Transverse colon (tissue), 4 donors: ENCODE results near the gene QSOX2. TPM values are rescaled to one million over a fixed set of nuclear protein-coding genes. Genes with fewer than 3 reads are reported as not detected.

Experiments used
- DNase-seq: peaks from one replicate; pipeline ENCODE4 v3.0.0-alpha.2; 2019
- H3K27ac ChIP-seq, 4 donors: fragments of 200-600 bp; sonication (generic); 2 replicates each; pipeline ENCODE4 v1.5.1; 2016 to 2018; ENCODE audit warnings: inconsistent platforms in 4 of 4
- H3K27me3 ChIP-seq: fragments of 200-600 bp; sonication (generic); 2 replicates; pipeline ENCODE4 v1.5.1; 2017; ENCODE audit warnings: inconsistent platforms
- H3K36me3 ChIP-seq, 4 donors: fragments of 200-600 bp; sonication (generic); 2 replicates each; pipeline ENCODE4 v1.5.1; 2017 to 2019; ENCODE audit warnings: inconsistent platforms in 4 of 4
- H3K4me1 ChIP-seq, 4 donors: fragments of 200-600 bp; sonication (generic); 2 replicates each; pipeline ENCODE4 v1.5.1; 2017 to 2020; ENCODE audit warnings: inconsistent platforms in 4 of 4
- H3K4me3 ChIP-seq, 4 donors: fragments of 200-600 bp; sonication (generic); 1 replicate in 1 of 4; 2 replicates in 3 of 4; pipeline versions ENCODE4 v1.5.1 to v1.6.1; 2017 to 2019; ENCODE audit warnings: inconsistent platforms in 4 of 4
- H3K9me3 ChIP-seq, 2 donors: fragments of 200-600 bp; sonication (generic); 2 replicates each; pipeline ENCODE4 v1.5.1; 2017 to 2019; ENCODE audit warnings: inconsistent platforms in 2 of 2
- CTCF ChIP-seq, 5 experiments: fragments of 200-600 bp in 3 of 5; fragments of 450-650 bp in 2 of 5; sonication (generic) in 3 of 5; IDR thresholded peaks; 1 replicate in 2 of 5; 2 replicates in 3 of 5; pipeline ENCODE4 v1.5.1; 2016 to 2017; ENCODE audit warnings: antibody characterized with exemption in 5 of 5, inconsistent platforms in 3 of 5, mild to moderate bottlenecking in 2 of 5, moderate library complexity in 1 of 5
- EP300 ChIP-seq: sonication (generic); formaldehyde crosslinking; IDR thresholded peaks from one replicate; pipeline ENCODE4 v1.6.1; 2017; ENCODE audit warnings: antibody characterized with exemption, low read depth
- POLR2A ChIP-seq: fragments of 450-650 bp; IDR thresholded peaks from one replicate; pipeline ENCODE4 v1.6.1; 2016; ENCODE audit warnings: antibody characterized with exemption, mild to moderate bottlenecking, moderate library complexity
- POLR2AphosphoS5 ChIP-seq, 3 donors: sonication (generic); formaldehyde crosslinking; IDR thresholded peaks; one replicate each; pipeline ENCODE4 v1.6.1; 2016; ENCODE audit warnings: antibody characterized with exemption in 3 of 3
- WGBS, 2 donors: methylation state at CpG; one replicate each; pipeline ENCODE4 v1.1.5; 2018; ENCODE audit warnings: low coverage in 1 of 2; 5-methylcytosine and 5-hydroxymethylcytosine counted together
- in situ Hi-C, 4 donors: fragments of 200-750 bp; cut with MboI; loops; one replicate each; pipeline versions ENCODE4 v1.15.0 to v1.15.1; 2017; ENCODE audit warnings: low sequenced_read_pairs in 3 of 4, low pct_ligation_motif_present in 1 of 4, low pct_unique_long_range_greater_than_20kb in 1 of 4
- intact Hi-C: fragments of 100-400 bp; cut with DNase I; formaldehyde crosslinking; loops from one replicate; pipeline ENCODE4 v1.15.1; 2023; ENCODE audit warnings: low total_unique reads
- total RNA-seq, 4 donors: library from RNA; depleted of rRNA; stranded (reverse); fragments of >200 nt; gene quantifications; one replicate each; pipeline ENCODE4 v1.1.0, GENCODE V29; 2016

QSOX2 gene
- total RNA-seq, 4 donors from 2014 or later: 3.7 to 18.1 (median 4.8) TPM

- H3K36me3 ChIP-seq: no peaks in the 10 kb centered on the region
- intact Hi-C loops (no loop called here), in situ Hi-C loops (loop anchor here in 1 of 4 donors (10.0 kb wide), 1 partner anchor 113 kb away; no protein-coding TSS in a partner anchor)
- no peaks in the 10 kb centered on the region for H3K9me3 ChIP-seq
- no peak overlapping the region for H3K4me3 ChIP-seq
- TF ChIP-seq POLR2A: no peak
- no peak for TF ChIP-seq POLR2AphosphoS5 (IDR thresholded peaks at IDR 0.05)
- no peak for TF ChIP-seq CTCF (IDR thresholded peaks at IDR 0.05)
- no peak for TF ChIP-seq EP300
- H3K4me1 ChIP-seq: no peaks in the 10 kb centered on the region
- WGBS, 2 donors: 77% methylated on average over 14 of the region's 14 CpGs; no CpG with 5 or more reads in 1 of the 2 donors
- no peak overlapping the region for H3K27ac ChIP-seq
- H3K27me3 ChIP-seq: peaks cover 14% of the 10 kb centered on the region
- no peak for DNase-seq
Measured at GRCh38 chr9:136277746-136278145, 32.1 kb upstream of the QSOX2 start.

GRCh38 chr9:136276716-136277115, 31.1 kb upstream of the QSOX2 start:
- TF ChIP-seq POLR2AphosphoS5 (IDR thresholded peaks at IDR 0.05) (no peak), CTCF (IDR thresholded peaks at IDR 0.05) (no peak), POLR2A (no peak), EP300 (no peak)
- in situ Hi-C loops: loop anchor here in 1 of 4 donors (10.0 kb wide), 1 partner anchor 112 kb away; no protein-coding TSS in a partner anchor
- intact Hi-C loops: no loop called here
- H3K27ac ChIP-seq: no peak overlapping the region
- DNase-seq: no peak
- no peaks in the 10 kb centered on the region for H3K36me3 ChIP-seq
- no peaks in the 10 kb centered on the region for H3K4me1 ChIP-seq
- 62% methylated on average over 7 of the region's 11 CpGs; no CpG with 5 or more reads in 1 of the 2 donors for WGBS, 2 donors
- no peaks in the 10 kb centered on the region for H3K9me3 ChIP-seq
- H3K4me3 ChIP-seq: no peak overlapping the region
- peaks cover 14% of the 10 kb centered on the region for H3K27me3 ChIP-seq

DNA sequence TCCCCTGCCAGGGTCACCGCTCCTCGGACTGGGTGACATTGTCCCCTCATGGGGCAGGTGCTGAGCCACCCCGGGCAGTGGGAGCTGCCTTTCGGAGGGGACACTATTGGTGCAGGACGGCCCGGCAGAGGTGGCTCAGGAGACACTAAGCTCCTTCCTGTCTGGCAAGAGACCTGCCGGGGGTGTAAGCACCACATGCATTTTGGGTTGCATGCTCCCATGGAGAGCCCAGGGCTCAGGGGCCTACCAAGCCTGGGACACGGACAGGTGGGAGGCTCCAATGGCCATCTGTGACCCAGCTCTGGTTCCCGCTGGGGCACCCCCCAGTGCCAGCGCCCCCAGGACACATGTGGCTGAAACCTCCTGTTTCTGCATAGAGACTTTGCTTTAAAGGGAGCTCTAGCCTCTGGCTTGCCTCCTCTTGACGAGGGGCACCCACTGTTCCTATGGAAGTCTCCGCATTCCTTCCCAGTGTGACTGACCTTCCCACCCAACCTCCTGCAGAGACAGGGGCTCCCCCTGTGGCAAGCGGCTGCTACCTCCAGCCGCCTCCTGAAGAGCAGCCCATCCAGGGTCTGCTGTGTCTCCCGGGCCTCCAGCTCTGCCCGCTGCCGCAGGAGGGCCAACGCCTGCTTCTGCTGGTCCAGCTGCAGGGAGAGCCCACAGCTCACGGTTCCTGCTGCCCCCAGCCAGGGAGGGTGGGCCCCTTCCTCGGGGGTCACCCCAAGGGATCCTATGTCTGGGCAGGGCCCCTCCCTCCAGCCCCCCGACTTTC, 30.2 kb upstream of the QSOX2 start:
- no peaks in the 10 kb centered on the region for H3K4me1 ChIP-seq
- H3K4me3 ChIP-seq: no peak overlapping the region
- H3K27ac ChIP-seq: no peak overlapping the region
- peaks cover 14% of the 10 kb centered on the region for H3K27me3 ChIP-seq
- no peak for DNase-seq
- H3K36me3 ChIP-seq: no peaks in the 10 kb centered on the region
- no peak for TF ChIP-seq EP300
- no peak for TF ChIP-seq POLR2A
- TF ChIP-seq CTCF (IDR thresholded peaks at IDR 0.05): no peak
- TF ChIP-seq POLR2AphosphoS5 (IDR thresholded peaks at IDR 0.05): no peak
- intact Hi-C loops (no loop called here), in situ Hi-C loops (loop anchor here in 1 of 4 donors (10.0 kb wide), 1 partner anchor 111 kb away; no protein-coding TSS in a partner anchor)
- no peaks in the 10 kb centered on the region for H3K9me3 ChIP-seq
- 61% methylated on average over 20 of the region's 21 CpGs; no CpG with 5 or more reads in 1 of the 2 donors for WGBS, 2 donors

GRCh38 chr9:136274786-136275654, 29.4 kb upstream of the QSOX2 start:
- TF ChIP-seq POLR2A (no peak), CTCF (IDR thresholded peaks at IDR 0.05) (no peak), POLR2AphosphoS5 (IDR thresholded peaks at IDR 0.05) (no peak), EP300 (no peak)
- Histone ChIP-seq H3K4me3 (no peak overlapping the region), H3K4me1 (no peaks in the 10 kb centered on the region), H3K9me3 (no peaks in the 10 kb centered on the region), H3K27ac (no peak overlapping the region), H3K36me3 (no peaks in the 10 kb centered on the region), H3K27me3 (peaks cover 14% of the 10 kb centered on the region)
- intact Hi-C loops: no loop called here
- WGBS, 2 donors: 72% methylated on average over 28 of the region's 28 CpGs; no CpG with 5 or more reads in 1 of the 2 donors
- in situ Hi-C loops: loop anchor here in 1 of 4 donors (10.0 kb wide), 1 partner anchor 110 kb away; no protein-coding TSS in a partner anchor
- DNase-seq: no peak
